H1 (cell line): Measurements from ENCODE around the gene CFH. TPM values are rescaled to one million over a fixed set of nuclear protein-coding genes. Genes with fewer than 3 reads are reported as not detected.

Experiments used
- CTCF ChIA-PET: fragments of 300-600 bp; sonication (Branson Sonifier 250); formaldehyde crosslinking; loops from one replicate; lab custom pipeline; 2021; ENCODE audit not compliant: partially characterized antibody; lab: Charles Lee
- POLR2A ChIA-PET: fragments of 300-600 bp; sonication (Branson Sonifier 250); formaldehyde crosslinking; loops from one replicate; lab custom pipeline; 2021; ENCODE audit warnings: inconsistent platforms; ENCODE audit not compliant: partially characterized antibody; lab: Charles Lee
- DNase-seq, 2 experiments: peaks; one replicate each; pipeline versions ENCODE4 v3.0.0 to v3.0.0-alpha.2; 2010 to 2022; ENCODE audit warnings: low spot score in 2 of 2, low read depth in 1 of 2, mixed read lengths in 1 of 2
- FAIRE-seq: peaks from 2 replicates; lab custom pipeline; 2011; peaks lifted over from hg19 to GRCh38; lab: Jason Lieb, UNC
- H2AFZ ChIP-seq: 2 replicates; pipeline ENCODE4 v1.8.1; 2012; ENCODE audit warnings: low read length, inconsistent platforms
- H2AK5ac ChIP-seq: 2 replicates; pipeline ENCODE4 v1.6.1; 2013; ENCODE audit warnings: low read depth, low read length
- H2BK120ac ChIP-seq: replicated peaks from 2 replicates; pipeline ENCODE3; 2013; ENCODE audit warnings: low read depth, low read length, inconsistent platforms
- H2BK12ac ChIP-seq: 2 replicates; pipeline ENCODE4 v1.6.1; 2013; ENCODE audit warnings: low read depth, low read length
- H2BK15ac ChIP-seq: 2 replicates; pipeline ENCODE4 v1.6.1; 2013; ENCODE audit warnings: low read length
- H2BK20ac ChIP-seq: 2 replicates; pipeline ENCODE4 v1.6.1; 2013; ENCODE audit warnings: low read length
- H2BK5ac ChIP-seq: 2 replicates; pipeline ENCODE4 v1.6.1; 2013; ENCODE audit warnings: low read depth, low read length
- H3K14ac ChIP-seq: 2 replicates; pipeline ENCODE4 v1.6.1; 2013; ENCODE audit warnings: inconsistent platforms; ENCODE audit not compliant: insufficient read length
- H3K18ac ChIP-seq: 2 replicates; pipeline ENCODE4 v1.6.1; 2013; ENCODE audit warnings: low read length; ENCODE audit errors: extremely low read depth
- H3K23ac ChIP-seq: 2 replicates; pipeline ENCODE4 v1.6.1; 2013; ENCODE audit warnings: inconsistent platforms; ENCODE audit not compliant: insufficient read length
- H3K23me2 ChIP-seq: 2 replicates; pipeline ENCODE4 v1.6.1; 2013; ENCODE audit warnings: low read depth, low read length
- H3K27ac ChIP-seq: 2 replicates; pipeline ENCODE4 v1.6.1; 2011; ENCODE audit warnings: low read depth, low read length, inconsistent platforms
- H3K27me3 ChIP-seq, 4 experiments: replicated peaks in 1 of 4; 1 replicate in 1 of 4; 2 replicates in 3 of 4; pipeline versions ENCODE4 v1.6.1 to v1.8.1; 2011 to 2013; ENCODE audit warnings: low read length in 3 of 4, mild to moderate bottlenecking in 3 of 4, inconsistent platforms in 2 of 4, mixed read lengths in 2 of 4, moderate library complexity in 1 of 4; ENCODE audit not compliant: control insufficient read depth in 3 of 4, insufficient read depth in 3 of 4; ENCODE audit errors: extremely low read depth in 1 of 4
- H3K36me3 ChIP-seq, 4 experiments: 2 replicates each; pipeline versions ENCODE4 v1.6.1 to v1.8.1; 2011 to 2013; ENCODE audit warnings: mild to moderate bottlenecking in 4 of 4, low read length in 3 of 4, moderate library complexity in 2 of 4, control low read depth in 1 of 4, inconsistent platforms in 1 of 4; ENCODE audit not compliant: insufficient read depth in 4 of 4, control insufficient read depth in 2 of 4
- H3K4ac ChIP-seq: replicated peaks from 2 replicates; pipeline ENCODE3; 2013; ENCODE audit warnings: low read length, low read depth, mixed read lengths, inconsistent platforms; ENCODE audit not compliant: insufficient read length
- H3K4me1 ChIP-seq, 4 experiments: replicated peaks in 1 of 4; 1 replicate in 1 of 4; 2 replicates in 3 of 4; pipeline versions ENCODE4 v1.6.1 to v1.8.1; 2011 to 2013; ENCODE audit warnings: low read length in 3 of 4, inconsistent platforms in 2 of 4, mixed read lengths in 1 of 4; ENCODE audit not compliant: insufficient read depth in 4 of 4, control insufficient read depth in 3 of 4
- H3K4me2 ChIP-seq, 2 experiments: 2 replicates each; pipeline versions ENCODE4 v1.6.1 to v1.8.1; 2011 to 2013; ENCODE audit warnings: low read depth in 2 of 2, low read length in 2 of 2, control low read depth in 1 of 2, inconsistent platforms in 1 of 2, mild to moderate bottlenecking in 1 of 2; ENCODE audit not compliant: insufficient read depth in 1 of 2
- H3K4me3 ChIP-seq, 4 experiments: fragments of 200-600, 300-600 bp in 1 of 4; sonication (generic), shearing (Covaris generic), sonication (Bioruptor Twin) in 1 of 4; 2 replicates each; pipeline versions ENCODE4 v1.5.1 to v1.8.1; 2011 to 2016; ENCODE audit warnings: low read length in 4 of 4, low read depth in 3 of 4, control low read depth in 2 of 4, inconsistent platforms in 2 of 4, mild to moderate bottlenecking in 2 of 4, mixed read lengths in 1 of 4, moderate library complexity in 1 of 4; ENCODE audit not compliant: insufficient read depth in 2 of 4; ENCODE audit errors: extremely low read depth in 1 of 4
- H3K56ac ChIP-seq: replicated peaks from 2 replicates; pipeline ENCODE3; 2013; ENCODE audit warnings: low read depth, mild to moderate bottlenecking, mixed read lengths, low read length, inconsistent platforms; ENCODE audit not compliant: insufficient read length
- H3K79me1 ChIP-seq: 2 replicates; pipeline ENCODE4 v1.6.1; 2013; ENCODE audit warnings: low read depth, low read length, control low read depth
- H3K79me2 ChIP-seq, 2 experiments: 2 replicates each; pipeline versions ENCODE4 v1.6.1 to v1.8.1; 2012 to 2013; ENCODE audit warnings: low read length in 2 of 2, mild to moderate bottlenecking in 2 of 2, inconsistent platforms in 1 of 2; ENCODE audit not compliant: insufficient read depth in 2 of 2, control insufficient read depth in 1 of 2
- H3K9ac ChIP-seq, 4 experiments: replicated peaks in 1 of 4; 1 replicate in 1 of 4; 2 replicates in 3 of 4; pipeline versions ENCODE4 v1.6.1 to v1.8.1; 2011 to 2013; ENCODE audit warnings: low read depth in 3 of 4, low read length in 3 of 4, control low read depth in 2 of 4, mild to moderate bottlenecking in 2 of 4, moderate library complexity in 2 of 4, inconsistent platforms in 1 of 4; ENCODE audit errors: extremely low read depth in 1 of 4
- H3K9me3 ChIP-seq, 2 experiments: 2 replicates each; pipeline versions ENCODE4 v1.6.1 to v1.8.1; 2012 to 2013; ENCODE audit warnings: mild to moderate bottlenecking in 2 of 2, moderate library complexity in 2 of 2, control low read depth in 1 of 2, inconsistent platforms in 1 of 2, low read depth in 1 of 2, low read length in 1 of 2, mixed read lengths in 1 of 2; ENCODE audit not compliant: insufficient read depth in 2 of 2
- H4K20me1 ChIP-seq, 2 experiments: replicated peaks in 1 of 2; 2 replicates each; pipeline versions ENCODE3 to v1.8.1; 2011 to 2013; ENCODE audit warnings: inconsistent platforms in 2 of 2, low read length in 2 of 2, mild to moderate bottlenecking in 1 of 2; ENCODE audit not compliant: insufficient read depth in 2 of 2, control insufficient read depth in 1 of 2
- H4K5ac ChIP-seq: 2 replicates; pipeline ENCODE4 v1.6.1; 2013; ENCODE audit warnings: low read length, low read depth, mixed read lengths, inconsistent platforms; ENCODE audit not compliant: insufficient read length
- H4K8ac ChIP-seq: 2 replicates; pipeline ENCODE4 v1.8.0; 2013; ENCODE audit warnings: mild to moderate bottlenecking, moderate library complexity, low read length, inconsistent platforms; ENCODE audit not compliant: insufficient read depth; ENCODE audit errors: extremely low read depth
- H4K91ac ChIP-seq: replicated peaks from 2 replicates; pipeline ENCODE3; 2013; ENCODE audit warnings: low read length, mixed read lengths, inconsistent platforms; ENCODE audit not compliant: insufficient read length
- RAD21 ChIP-seq, 2 experiments: IDR thresholded peaks in 1 of 2; conservative IDR thresholded peaks in 1 of 2; 2 replicates each; pipeline ENCODE4 v1.6.1; 2011; ENCODE audit warnings: low read depth in 2 of 2, low read length in 2 of 2, improper control_type of control experiment in 1 of 2, inconsistent platforms in 1 of 2, mild to moderate bottlenecking in 1 of 2, moderate library complexity in 1 of 2
- TAF7 ChIP-seq: optimal IDR thresholded peaks from 2 replicates; pipeline ENCODE3; 2011; ENCODE audit warnings: low read depth, mild to moderate bottlenecking, inconsistent platforms, low read length, moderate library complexity, borderline replicate concordance
- WGBS, 2 experiments: shearing (Covaris generic) in 1 of 2; methylation state at CpG; one replicate each; pipeline versions ENCODE4 v1.1.6 to v1.1.7; 2013 to 2015; ENCODE audit warnings: low lambda C conversion rate in 2 of 2, mixed read lengths in 2 of 2, inconsistent platforms in 1 of 2, low coverage in 1 of 2, missing lambda C conversion rate in 1 of 2; ENCODE audit not compliant: insufficient replicate concordance in 2 of 2, insufficient coverage in 1 of 2, insufficient read length in 1 of 2; ENCODE audit errors: extremely low coverage in 1 of 2, missing lambda C conversion rate in 1 of 2; 5-methylcytosine and 5-hydroxymethylcytosine counted together
- polyA plus RNA-seq, 7 experiments: library from polyadenylated mRNA; depleted of rRNA in 3 of 7; stranded (reverse) in 5 of 7; unstranded in 2 of 7; fragments of >200 nt in 5 of 7; fragments of 200-250 nt in 2 of 7; gene quantifications; 1 replicate in 5 of 7; 2 replicates in 1 of 7; 4 replicates in 1 of 7; pipeline versions ENCODE4 v1.2.1 to v1.2.3, GENCODE V29; 2011 to 2013; ENCODE audit warnings: missing spikeins in 2 of 7, mixed read lengths in 2 of 7
- total RNA-seq: library from RNA; stranded (reverse); fragmentation: NEBNext Ultra II Directional; extraction: Animal tissue kit (Norgen Biotek cat#: 25700); gene quantifications from 2 replicates; pipeline ENCODE4 v1.2.1, GENCODE V29; 2021
- TF ChIP-seq, protein P1 (sequence below), 3 experiments: IDR thresholded peaks; 1 replicate in 2 of 3; 2 replicates in 1 of 3; pipeline versions ENCODE4 v1.5.1 to v1.6.1; 2011; ENCODE audit warnings: low read length in 3 of 3, mild to moderate bottlenecking in 3 of 3, inconsistent platforms in 2 of 3, low read depth in 1 of 3, moderate library complexity in 1 of 3; ENCODE audit not compliant: insufficient read depth in 1 of 3; ENCODE audit errors: control extremely low read depth in 1 of 3

Gene CFH
- total and polyA plus RNA-seq, 2 of the 8 experiments (the other 6 are each of a cell fraction or from before 2014, with no cell fraction given): not detected

DNA sequence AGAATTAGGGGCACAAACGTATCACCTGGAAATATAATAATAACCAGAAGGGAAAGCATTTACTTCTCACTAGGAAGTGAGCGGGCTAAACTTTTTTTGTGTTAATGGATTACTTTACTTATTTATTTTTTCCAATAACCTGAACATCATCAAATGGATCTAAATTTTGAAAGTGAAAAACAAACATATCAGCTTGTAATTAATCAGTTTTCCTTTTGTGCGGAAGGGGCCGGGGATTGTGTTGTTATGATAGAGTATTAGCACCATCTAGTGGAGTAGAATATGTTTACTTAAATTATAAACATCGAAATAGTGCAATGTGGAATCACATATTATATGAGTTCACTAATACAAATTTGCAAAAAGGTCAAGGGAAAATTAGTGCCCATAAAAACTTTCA is 9.0 kb downstream of the CFH start:
- H4K8ac ChIP-seq: no peak overlapping the region

More for the DNA sequence above, 9.0 kb downstream of the CFH start:
- no peaks in the 10 kb centered on the region for H3K79me1 ChIP-seq
- ChIA-PET CTCF (interaction anchor here (0.6 to 2.0 kb wide), 13 partner anchors 9 to 776 kb away, joined by 3 to 6 read pairs (median 3); no protein-coding TSS in a partner anchor), POLR2A (no interaction called here)
- no peak overlapping the region for H2AFZ ChIP-seq
- 44% methylated on average over 5 of the region's 5 CpGs; no CpG with 5 or more reads in 1 of the 2 experiments for WGBS, 2 experiments
- no peak overlapping the region for H4K5ac ChIP-seq
- no peak overlapping the region for H3K9ac ChIP-seq
- H2BK20ac ChIP-seq: no peak overlapping the region
- H4K20me1 ChIP-seq: no peaks in the 10 kb centered on the region
- H2BK15ac ChIP-seq: no peak overlapping the region
- H2BK12ac ChIP-seq: no peak overlapping the region
- no peak overlapping the region for H2BK120ac ChIP-seq
- H3K79me2 ChIP-seq: no peaks in the 10 kb centered on the region
- DNase-seq (no peak), FAIRE-seq (peak; percentile 70)
- no peak overlapping the region for H3K56ac ChIP-seq
- no peaks in the 10 kb centered on the region for H3K27me3 ChIP-seq
- H3K23me2 ChIP-seq: no peaks in the 10 kb centered on the region
- H2BK5ac ChIP-seq: no peak overlapping the region
- no peak overlapping the region for H3K23ac ChIP-seq
- no peaks in the 10 kb centered on the region for H3K4me1 ChIP-seq
- no peak overlapping the region for H3K4me3 ChIP-seq
- H3K4ac ChIP-seq: no peak overlapping the region
- no peak overlapping the region for H3K14ac ChIP-seq
- no peak overlapping the region for H3K27ac ChIP-seq
- no peak overlapping the region for H2AK5ac ChIP-seq
- H3K4me2 ChIP-seq: no peak overlapping the region
- H4K91ac ChIP-seq: no peak overlapping the region
- TF ChIP-seq, protein P1, sequence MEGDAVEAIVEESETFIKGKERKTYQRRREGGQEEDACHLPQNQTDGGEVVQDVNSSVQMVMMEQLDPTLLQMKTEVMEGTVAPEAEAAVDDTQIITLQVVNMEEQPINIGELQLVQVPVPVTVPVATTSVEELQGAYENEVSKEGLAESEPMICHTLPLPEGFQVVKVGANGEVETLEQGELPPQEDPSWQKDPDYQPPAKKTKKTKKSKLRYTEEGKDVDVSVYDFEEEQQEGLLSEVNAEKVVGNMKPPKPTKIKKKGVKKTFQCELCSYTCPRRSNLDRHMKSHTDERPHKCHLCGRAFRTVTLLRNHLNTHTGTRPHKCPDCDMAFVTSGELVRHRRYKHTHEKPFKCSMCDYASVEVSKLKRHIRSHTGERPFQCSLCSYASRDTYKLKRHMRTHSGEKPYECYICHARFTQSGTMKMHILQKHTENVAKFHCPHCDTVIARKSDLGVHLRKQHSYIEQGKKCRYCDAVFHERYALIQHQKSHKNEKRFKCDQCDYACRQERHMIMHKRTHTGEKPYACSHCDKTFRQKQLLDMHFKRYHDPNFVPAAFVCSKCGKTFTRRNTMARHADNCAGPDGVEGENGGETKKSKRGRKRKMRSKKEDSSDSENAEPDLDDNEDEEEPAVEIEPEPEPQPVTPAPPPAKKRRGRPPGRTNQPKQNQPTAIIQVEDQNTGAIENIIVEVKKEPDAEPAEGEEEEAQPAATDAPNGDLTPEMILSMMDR (IDR thresholded peaks at IDR 0.05; ENCODE audit: control extremely low read depth in 1 of 3, insufficient read depth in 1 of 3, low read depth in 1 of 3, low read length in 3 of 3): peak in 2 of 3 experiments; percentile 25 to 34; a peak in 2 of 4 replicates
- TF ChIP-seq TAF7 (no peak), RAD21 (IDR thresholded peaks at IDR 0.05 in 1 of 2, conservative IDR thresholded peaks at IDR 0.05 in 1 of 2; ENCODE audit: low read depth in 2 of 2, low read length in 2 of 2) (peak; percentile 77 to 84)
- H3K9me3 ChIP-seq: no peaks in the 10 kb centered on the region
- no peaks in the 10 kb centered on the region for H3K36me3 ChIP-seq
- H3K18ac ChIP-seq: no peak overlapping the region
